ENCODE results near the gene FAM222A. TPM values are rescaled to one million over a fixed set of nuclear protein-coding genes. Genes with fewer than 3 reads are reported as not detected.

The FAM222A gene
- total RNA-seq, 1 donor, result 0.54 TPM

GRCh38 chr12:109763201-109763841, 49.7 kb downstream of the FAM222A start:
- no peak for TF ChIP-seq CTCF (IDR thresholded peaks at IDR 0.05; ENCODE audit: insufficient read depth, low read length)
- H3K4me3 ChIP-seq (ENCODE audit: low read depth, low read length), result no peak overlapping the region
- DNase-seq (ENCODE audit: low read depth), result peak; percentile 35

- H3K4me3 ChIP-seq (ENCODE audit: low read depth, low read length), result no peak overlapping the region
- no peak for TF ChIP-seq CTCF (IDR thresholded peaks at IDR 0.05; ENCODE audit: insufficient read depth, low read length)
- no peak for DNase-seq (ENCODE audit: low read depth)
Measured at GRCh38 chr12:109764123-109764522, 50.5 kb downstream of the FAM222A start.

DNA sequence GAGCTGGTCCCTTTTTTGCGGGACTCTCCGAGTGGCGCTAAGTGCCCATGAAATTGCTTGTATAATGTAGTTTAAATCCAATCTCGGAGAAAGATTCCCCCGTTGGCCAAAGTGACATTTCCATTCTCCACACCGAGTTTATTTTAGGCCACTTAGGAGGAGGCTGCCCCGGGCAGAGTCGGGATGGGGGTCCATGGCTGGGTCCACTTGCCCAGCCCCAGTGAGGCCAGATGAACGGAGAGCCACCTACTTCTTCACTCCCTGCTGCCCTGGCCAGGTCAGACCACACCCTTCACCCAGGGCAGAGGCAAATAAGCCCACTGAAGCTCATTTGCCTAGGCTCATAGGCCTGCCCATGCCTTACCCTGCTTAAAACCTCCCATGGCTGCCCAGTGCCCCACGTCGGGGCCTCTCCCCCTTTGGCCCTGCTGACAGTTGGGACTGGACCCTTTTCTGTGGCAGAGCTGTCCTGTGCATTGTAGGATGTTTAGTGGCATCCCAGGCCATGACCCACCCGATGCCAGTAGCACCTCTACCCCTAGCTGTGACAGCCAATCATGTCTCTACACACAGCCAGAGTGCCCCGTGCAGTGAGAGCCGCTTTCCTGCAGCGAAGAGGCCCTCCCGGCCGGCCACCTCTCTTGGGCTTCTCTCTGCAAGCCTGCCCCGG, 51.3 kb downstream of the FAM222A start:
- no peak overlapping the region for H3K4me3 ChIP-seq (ENCODE audit: low read depth, low read length)
- no peak for DNase-seq (ENCODE audit: low read depth)
- no peak for TF ChIP-seq CTCF (IDR thresholded peaks at IDR 0.05; ENCODE audit: insufficient read depth, low read length)

GRCh38 chr12:109765446-109765810, 51.8 kb downstream of the FAM222A start:
- TF ChIP-seq CTCF (IDR thresholded peaks at IDR 0.05; ENCODE audit: insufficient read depth, low read length), result no peak
- no peak overlapping the region for H3K4me3 ChIP-seq (ENCODE audit: low read depth, low read length)
- no peak for DNase-seq (ENCODE audit: low read depth)

GRCh38 chr12:109766251-109766778, 52.7 kb downstream of the FAM222A start:
- DNase-seq (ENCODE audit: low read depth), result no peak
- H3K4me3 ChIP-seq (ENCODE audit: low read depth, low read length), result no peak overlapping the region
- TF ChIP-seq CTCF (IDR thresholded peaks at IDR 0.05; ENCODE audit: insufficient read depth, low read length), result no peak

GRCh38 chr12:109767456-109767855, 53.8 kb downstream of the FAM222A start:
- H3K4me3 ChIP-seq (ENCODE audit: low read depth, low read length), result no peak overlapping the region
- no peak for TF ChIP-seq CTCF (IDR thresholded peaks at IDR 0.05; ENCODE audit: insufficient read depth, low read length)
- no peak for DNase-seq (ENCODE audit: low read depth)

All from fibroblast of the aortic adventitia (primary cell).